IMR-90 (cell line): ENCODE results near the gene PIP4P1. TPM values are rescaled to one million over a fixed set of nuclear protein-coding genes. Genes with fewer than 3 reads are reported as not detected.

Experiments used
- ATAC-seq: fragments of 200-7000 bp; cut with Tn5 transposase; 2 replicates; pipeline ENCODE4 v1.9.1; 2020; ENCODE audit warnings: low read depth, mild to moderate bottlenecking, moderate library complexity
- BruUV-seq: library from RNA; stranded (reverse); fragments of 400-500 nt; replicated peaks from 2 replicates; lab custom pipeline; 2021; lab: Mats Ljungman, UMichigan
- CTCF ChIA-PET: fragments of 300-600 bp; formaldehyde crosslinking; extraction: SDS; loops from one replicate; lab custom pipeline; 2021; ENCODE audit warnings: antibody characterized with exemption; lab: Yijun Ruan, JAX
- POLR2A ChIA-PET: fragments of 300-600 bp; sonication (Branson Sonifier 250); formaldehyde crosslinking; loops from one replicate; lab custom pipeline; 2022; ENCODE audit warnings: antibody characterized with exemption; ENCODE audit not compliant: unreplicated experiment; lab: Charles Lee
- DNase-seq: peaks from one replicate; pipeline ENCODE4 v3.0.0; 2013
- H2AFZ ChIP-seq: replicated peaks from 2 replicates; pipeline ENCODE3; 2013; ENCODE audit warnings: low read length, mild to moderate bottlenecking; ENCODE audit not compliant: poor library complexity
- H2AK5ac ChIP-seq: 2 replicates; pipeline ENCODE4 v1.6.1; 2013; ENCODE audit warnings: low read depth, low read length, inconsistent platforms
- H2AK9ac ChIP-seq: replicated peaks from 2 replicates; pipeline ENCODE3; 2013; ENCODE audit warnings: mild to moderate bottlenecking, low read depth, low read length, moderate library complexity; ENCODE audit not compliant: poor library complexity
- H2BK120ac ChIP-seq: 2 replicates; pipeline ENCODE4 v1.6.1; 2013; ENCODE audit warnings: low read depth, low read length, inconsistent platforms
- H2BK15ac ChIP-seq: 3 replicates; pipeline ENCODE4 v1.6.1; 2013; ENCODE audit warnings: low read depth, low read length, inconsistent platforms
- H2BK20ac ChIP-seq: 2 replicates; pipeline ENCODE4 v1.6.1; 2013; ENCODE audit warnings: low read depth, mild to moderate bottlenecking, inconsistent platforms, low read length, moderate library complexity
- H2BK5ac ChIP-seq: 2 replicates; pipeline ENCODE4 v1.6.1; 2013; ENCODE audit warnings: mild to moderate bottlenecking, low read depth, low read length, inconsistent platforms; ENCODE audit not compliant: poor library complexity, severe bottlenecking
- H3K14ac ChIP-seq: replicated peaks from 2 replicates; pipeline ENCODE4 v1.6.1; 2013; ENCODE audit warnings: low read depth, low read length, inconsistent platforms
- H3K18ac ChIP-seq: 2 replicates; pipeline ENCODE4 v1.6.1; 2013; ENCODE audit warnings: low read depth, low read length, control low read depth
- H3K23ac ChIP-seq: 2 replicates; pipeline ENCODE4 v1.6.1; 2013; ENCODE audit warnings: low read depth, low read length, inconsistent platforms
- H3K27ac ChIP-seq: 2 replicates; pipeline ENCODE4 v1.5.1; 2013; ENCODE audit warnings: mild to moderate bottlenecking, control low read depth, low read length; ENCODE audit not compliant: insufficient read depth
- H3K27me3 ChIP-seq: 2 replicates; pipeline ENCODE4 v1.6.1; 2013; ENCODE audit warnings: low read length; ENCODE audit not compliant: control insufficient read depth, insufficient read depth
- H3K36me3 ChIP-seq: 2 replicates; pipeline ENCODE4 v1.6.1; 2013; ENCODE audit warnings: low read length, mixed read lengths; ENCODE audit not compliant: control insufficient read depth, insufficient read depth
- H3K4ac ChIP-seq: 2 replicates; pipeline ENCODE4 v1.6.1; 2013; ENCODE audit warnings: low read depth, low read length, inconsistent platforms
- H3K4me1 ChIP-seq: 2 replicates; pipeline ENCODE4 v1.6.1; 2013; ENCODE audit warnings: low read length, mixed read lengths; ENCODE audit not compliant: control insufficient read depth, insufficient read depth
- H3K4me2 ChIP-seq: 2 replicates; pipeline ENCODE4 v1.6.1; 2013; ENCODE audit warnings: low read depth, mild to moderate bottlenecking, control low read depth, low read length, moderate library complexity
- H3K4me3 ChIP-seq: 2 replicates; pipeline ENCODE4 v1.5.1; 2013; ENCODE audit warnings: low read depth, mild to moderate bottlenecking, control low read depth, low read length, moderate library complexity; ENCODE audit not compliant: insufficient read depth
- H3K56ac ChIP-seq: 2 replicates; pipeline ENCODE4 v1.6.1; 2013; ENCODE audit warnings: low read length, inconsistent platforms; ENCODE audit not compliant: insufficient read depth; ENCODE audit errors: extremely low read depth
- H3K79me1 ChIP-seq, 2 experiments: 2 replicates each; pipeline ENCODE4 v1.6.1; 2013; ENCODE audit warnings: low read length in 2 of 2, inconsistent platforms in 1 of 2, low read depth in 1 of 2
- H3K9ac ChIP-seq: 2 replicates; pipeline ENCODE4 v1.6.1; 2013; ENCODE audit warnings: low read depth, low read length, control low read depth
- H3K9me1 ChIP-seq: 2 replicates; pipeline ENCODE4 v1.6.1; 2013; ENCODE audit warnings: low read length, inconsistent platforms; ENCODE audit not compliant: insufficient read depth
- H3K9me3 ChIP-seq: 2 replicates; pipeline ENCODE4 v1.6.1; 2013; ENCODE audit warnings: low read length; ENCODE audit not compliant: control insufficient read depth, insufficient read depth
- H4K20me1 ChIP-seq: 2 replicates; pipeline ENCODE4 v1.6.1; 2013; ENCODE audit warnings: low read length, inconsistent platforms; ENCODE audit not compliant: insufficient read depth
- H4K5ac ChIP-seq: 2 replicates; pipeline ENCODE4 v1.6.1; 2013; ENCODE audit warnings: mild to moderate bottlenecking, low read depth, low read length, control low read depth
- H4K8ac ChIP-seq, 2 experiments: 2 replicates each; pipeline ENCODE4 v1.6.1; 2013; ENCODE audit warnings: low read depth in 2 of 2, low read length in 2 of 2, control low read depth in 1 of 2, inconsistent platforms in 1 of 2
- H4K91ac ChIP-seq: 2 replicates; pipeline ENCODE4 v1.6.1; 2013; ENCODE audit warnings: low read depth, low read length, inconsistent platforms; ENCODE audit not compliant: insufficient read depth
- BHLHE40 ChIP-seq: fragments of 150-350 bp; IDR thresholded peaks from 2 replicates; pipeline ENCODE4 v1.6.1; 2016; ENCODE audit warnings: mild to moderate bottlenecking, low read depth, low read length
- CEBPB ChIP-seq: IDR thresholded peaks from 2 replicates; pipeline ENCODE4 v1.6.1; 2012; ENCODE audit warnings: low read depth, low read length, improper control_type of control experiment
- CHD1 ChIP-seq: IDR thresholded peaks from 2 replicates; pipeline ENCODE4 v1.6.1; 2012; ENCODE audit warnings: low read depth, low read length, improper control_type of control experiment
- CTCF ChIP-seq: conservative IDR thresholded peaks from 2 replicates; pipeline ENCODE4 v1.5.1; 2012; ENCODE audit warnings: mild to moderate bottlenecking, low read depth, low read length, improper control_type of control experiment
- ELK1 ChIP-seq: fragments of 150-350 bp; IDR thresholded peaks from 2 replicates; pipeline ENCODE4 v1.6.1; 2016; ENCODE audit warnings: low read depth, mild to moderate bottlenecking, low read length, moderate library complexity, borderline replicate concordance
- FOS ChIP-seq: fragments of 150-350 bp; IDR thresholded peaks from 2 replicates; pipeline ENCODE4 v1.6.1; 2016; ENCODE audit warnings: low read depth, low read length
- MAFK ChIP-seq: IDR thresholded peaks from 2 replicates; pipeline ENCODE4 v1.6.1; 2012; ENCODE audit warnings: low read depth, low read length, improper control_type of control experiment
- MAZ ChIP-seq: IDR thresholded peaks from 2 replicates; pipeline ENCODE4 v1.6.1; 2012; ENCODE audit warnings: low read depth, mild to moderate bottlenecking, low read length, improper control_type of control experiment, moderate library complexity, borderline replicate concordance
- MXI1 ChIP-seq: IDR thresholded peaks from 2 replicates; pipeline ENCODE4 v1.6.1; 2012; ENCODE audit warnings: low read depth, mild to moderate bottlenecking, low read length, moderate library complexity, borderline replicate concordance
- NFE2L2 ChIP-seq: fragments of 150-350 bp; IDR thresholded peaks from 2 replicates; pipeline ENCODE4 v1.6.1; 2016; ENCODE audit warnings: low read depth, mild to moderate bottlenecking, low read length
- POLR2A ChIP-seq: IDR thresholded peaks from 2 replicates; pipeline ENCODE4 v1.6.1; 2012; ENCODE audit warnings: mild to moderate bottlenecking, low read depth, low read length
- RAD21 ChIP-seq: IDR thresholded peaks from 2 replicates; pipeline ENCODE4 v1.6.1; 2012; ENCODE audit warnings: low read length, improper control_type of control experiment
- RCOR1 ChIP-seq: IDR thresholded peaks from 2 replicates; pipeline ENCODE4 v1.6.1; 2012; ENCODE audit warnings: mild to moderate bottlenecking, low read length, improper control_type of control experiment; ENCODE audit not compliant: insufficient replicate concordance
- RFX5 ChIP-seq: IDR thresholded peaks from 2 replicates; pipeline ENCODE4 v1.8.0; 2012; ENCODE audit warnings: low read depth, mild to moderate bottlenecking, low read length, moderate library complexity
- SMC3 ChIP-seq: fragments of 150-350 bp; IDR thresholded peaks from 2 replicates; pipeline ENCODE4 v1.6.1; 2016; ENCODE audit warnings: low read depth, mild to moderate bottlenecking, antibody characterized with exemption, low read length, moderate library complexity
- WGBS, 2 experiments: methylation state at CpG; one replicate each; pipeline versions ENCODE4 v1.1.5 to v1.1.7; 2013; ENCODE audit warnings: missing lambda C conversion rate in 2 of 2; ENCODE audit not compliant: insufficient read length in 1 of 2; ENCODE audit errors: extremely low coverage in 2 of 2; 5-methylcytosine and 5-hydroxymethylcytosine counted together
- dilution Hi-C: fragments of 300-500 bp; cut with HindIII; formaldehyde crosslinking; loops from one replicate; pipeline ENCODE4 v1.14.3; 2018; ENCODE audit warnings: low sequenced_read_pairs; ENCODE audit not compliant: unreplicated experiment
- in situ Hi-C: fragments of 300-500 bp; cut with MboI; formaldehyde crosslinking; loops from 3 replicates; pipeline ENCODE4 v1.14.3; 2019; ENCODE audit warnings: low sequenced_read_pairs, inconsistent platforms, mixed read lengths
- intact Hi-C: fragments of 100-400 bp; cut with micrococcal nuclease; formaldehyde crosslinking; loops from 2 replicates; pipeline ENCODE4 v1.10.0; 2022
- polyA plus RNA-seq, 3 experiments: library from polyadenylated mRNA; depleted of rRNA; stranded (reverse); fragments of >200 nt; gene quantifications; 2 replicates each; pipeline ENCODE4 v1.2.3, GENCODE V29; 2012; ENCODE audit warnings: low replicate concordance in 1 of 3
- total RNA-seq: library from RNA; depleted of rRNA; stranded (reverse); fragments of >200 nt; gene quantifications from 2 replicates; pipeline ENCODE4 v1.2.3, GENCODE V29; 2012
- TF ChIP-seq, protein P1 (sequence below): fragments of 150-350 bp; IDR thresholded peaks from 2 replicates; pipeline ENCODE4 v1.6.1; 2017; ENCODE audit warnings: mild to moderate bottlenecking, antibody characterized with exemption, low read length, low read depth

PIP4P1 gene
- total and polyA plus RNA-seq, 2 of the 4 experiments (the other 2 are of a cell fraction), result 15.2 to 27.8 TPM

GRCh38 chr14:20428010-20428365 is 33.2 kb downstream of the PIP4P1 start:
- dilution Hi-C loops (no loop called here), in situ Hi-C loops (no loop called here), intact Hi-C loops (no loop called here)
- Histone ChIP-seq H4K20me1 (no peaks in the 10 kb centered on the region), H2BK20ac (no peak overlapping the region), H3K36me3 (no peaks in the 10 kb centered on the region), H3K9me3 (no peaks in the 10 kb centered on the region), H3K9ac (no peak overlapping the region), H3K27me3 (peaks cover 1% of the 10 kb centered on the region; the same call in 1 of the 2 replicates), H2BK15ac (no peak overlapping the region), H3K18ac (no peak overlapping the region), H3K27ac (no peak overlapping the region), H3K23ac (no peak overlapping the region), H2AK9ac (no peak overlapping the region), H4K5ac (no peak overlapping the region), H3K4me2 (no peak overlapping the region), H2BK120ac (no peak overlapping the region), H4K8ac (no peak overlapping the region), H3K79me1 (no peaks in the 10 kb centered on the region), H3K4me3 (no peak overlapping the region), H3K4me1 (0 out of 2 replicates have a peak, but pooled peaks cover 2% of the 10 kb centered on the region), H2BK5ac (no peak overlapping the region), H3K56ac (no peak overlapping the region), H3K14ac (no peak overlapping the region), H2AFZ (peak overlapping the region; percentile 60), H3K4ac (no peak overlapping the region), H2AK5ac (no peak overlapping the region; the same call in 1 of the 2 replicates), H3K9me1 (no peaks in the 10 kb centered on the region), H4K91ac (no peak overlapping the region)
- BruUV-seq, result no TSS peak
- WGBS, 2 experiments, result no CpG with 5 or more reads among the region's 5 CpGs
- CTCF ChIA-PET, result no interaction called here
- POLR2A ChIA-PET, result no interaction called here
- ATAC-seq, result no peak
- TF ChIP-seq BHLHE40 (no peak), CTCF (no peak), CHD1 (no peak), SMC3 (no peak), POLR2A (no peak), MAFK (no peak), CEBPB (no peak), RCOR1 (no peak), FOS (no peak), NFE2L2 (no peak), MXI1 (no peak), MAZ (no peak), ELK1 (no peak), RAD21 (no peak), RFX5 (no peak)
- TF ChIP-seq, protein P1, sequence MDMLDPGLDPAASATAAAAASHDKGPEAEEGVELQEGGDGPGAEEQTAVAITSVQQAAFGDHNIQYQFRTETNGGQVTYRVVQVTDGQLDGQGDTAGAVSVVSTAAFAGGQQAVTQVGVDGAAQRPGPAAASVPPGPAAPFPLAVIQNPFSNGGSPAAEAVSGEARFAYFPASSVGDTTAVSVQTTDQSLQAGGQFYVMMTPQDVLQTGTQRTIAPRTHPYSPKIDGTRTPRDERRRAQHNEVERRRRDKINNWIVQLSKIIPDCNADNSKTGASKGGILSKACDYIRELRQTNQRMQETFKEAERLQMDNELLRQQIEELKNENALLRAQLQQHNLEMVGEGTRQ, result no peak
- DNase-seq, result no peak
